Karpas-422 (cell line): ENCODE results near the gene GRID2. TPM values are rescaled to one million over a fixed set of nuclear protein-coding genes. Genes with fewer than 3 reads are reported as not detected.

Source experiments
- DNase-seq: peaks from one replicate; pipeline ENCODE4 v3.0.0-alpha.2; 2015
- H2AFZ ChIP-seq: fragments of 200-600 bp; sonication (generic); 2 replicates; pipeline ENCODE4 v1.6.1; 2014; ENCODE audit warnings: antibody characterized with exemption, low read length, mixed read lengths
- H3K27ac ChIP-seq: fragments of 200-600 bp; sonication (generic); 2 replicates; pipeline ENCODE4 v1.5.1; 2014; ENCODE audit warnings: mild to moderate bottlenecking, low read length, moderate library complexity
- H3K27me3 ChIP-seq: fragments of 200-600 bp; sonication (generic); 2 replicates; pipeline ENCODE4 v1.6.1; 2014; ENCODE audit warnings: low read length, mixed read lengths
- H3K36me3 ChIP-seq: fragments of 200-600 bp; sonication (generic); 2 replicates; pipeline ENCODE4 v1.6.1; 2014; ENCODE audit warnings: low read length, mixed read lengths; ENCODE audit not compliant: insufficient read depth
- H3K4me1 ChIP-seq: fragments of 200-600 bp; sonication (generic); 2 replicates; pipeline ENCODE4 v1.6.1; 2014; ENCODE audit warnings: mild to moderate bottlenecking, low read length, mixed read lengths
- H3K4me2 ChIP-seq: fragments of 200-600 bp; sonication (generic); 2 replicates; pipeline ENCODE4 v1.6.1; 2014; ENCODE audit warnings: low read length, low read depth, mild to moderate bottlenecking; ENCODE audit not compliant: poor library complexity, severe bottlenecking
- H3K4me3 ChIP-seq: fragments of 200-600 bp; sonication (generic); 2 replicates; pipeline ENCODE4 v1.5.1; 2014; ENCODE audit warnings: mild to moderate bottlenecking, antibody characterized with exemption, low read length, mixed read lengths
- H3K79me2 ChIP-seq: fragments of 200-600 bp; sonication (generic); 2 replicates; pipeline ENCODE4 v1.6.1; 2014; ENCODE audit warnings: mild to moderate bottlenecking, low read length, mixed read lengths
- H3K9ac ChIP-seq: fragments of 200-600 bp; sonication (generic); 2 replicates; pipeline ENCODE4 v1.6.0; 2014; ENCODE audit warnings: low read length
- H3K9me2 ChIP-seq: fragments of 200-600 bp; sonication (generic), shearing (Covaris generic); replicated peaks from 2 replicates; pipeline ENCODE4 v1.6.0; 2014; ENCODE audit warnings: mild to moderate bottlenecking, low read length, moderate library complexity; ENCODE audit not compliant: insufficient read depth
- H3K9me3 ChIP-seq: fragments of 300-700, 200-600 bp; sonication (generic); 2 replicates; pipeline ENCODE4 v1.6.1; 2014; ENCODE audit warnings: low read length, mixed read lengths
- H4K20me1 ChIP-seq: fragments of 200-600 bp; sonication (generic); 2 replicates; pipeline ENCODE4 v1.6.1; 2014; ENCODE audit warnings: mild to moderate bottlenecking, antibody characterized with exemption, low read length, low read depth; ENCODE audit not compliant: insufficient read depth
- total RNA-seq: library from RNA; depleted of rRNA; stranded (reverse); fragments of >200 nt; shearing (Covaris generic); gene quantifications from 2 replicates; pipeline ENCODE4 v1.2.3, GENCODE V29; 2014; ENCODE audit warnings: low replicate concordance

The GRID2 gene
- total RNA-seq, 1 experiment from 2014 or later: not detected

DNA sequence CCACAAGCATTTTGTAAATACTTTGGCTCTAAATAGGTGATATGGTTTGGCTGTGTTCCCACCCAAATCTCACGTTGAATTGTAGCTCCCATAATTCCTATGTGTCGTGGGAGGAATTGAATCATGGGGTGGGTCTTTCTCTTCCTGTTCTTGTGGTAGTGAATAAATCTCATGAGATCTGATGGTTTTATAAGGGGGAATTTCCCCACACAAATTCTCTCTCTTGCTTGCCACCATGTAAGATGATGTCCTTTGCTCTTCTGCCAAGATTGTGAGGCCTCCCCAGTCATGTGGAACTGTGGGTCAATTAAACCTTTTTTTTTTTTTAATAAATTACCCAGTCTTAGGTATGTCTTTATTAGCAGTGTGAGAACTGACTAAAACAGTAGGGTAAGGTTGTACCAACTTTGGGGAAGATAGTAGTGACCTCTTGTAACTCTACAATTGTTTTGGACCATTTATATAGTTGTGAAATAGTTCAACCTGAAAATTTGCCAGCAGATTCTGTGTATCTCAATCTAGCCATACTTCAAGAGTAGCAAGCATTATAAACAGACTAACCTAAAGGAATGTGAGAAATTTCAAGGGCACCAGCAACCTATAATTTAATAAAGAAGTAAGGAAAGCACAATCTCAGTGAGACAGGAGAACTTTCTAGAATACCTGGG lies 727.8 kb downstream of the GRID2 start:
- H3K4me3 ChIP-seq: no peak overlapping the region
- no peaks in the 10 kb centered on the region for H4K20me1 ChIP-seq
- no peaks in the 10 kb centered on the region for H3K9me2 ChIP-seq
- H3K9ac ChIP-seq: no peak overlapping the region
- peaks cover 14% of the 10 kb centered on the region for H3K4me1 ChIP-seq
- DNase-seq: no peak
- H3K4me2 ChIP-seq: no peak overlapping the region
- no peaks in the 10 kb centered on the region for H3K36me3 ChIP-seq
- no peaks in the 10 kb centered on the region for H3K79me2 ChIP-seq
- H3K27ac ChIP-seq: no peak overlapping the region
- no peaks in the 10 kb centered on the region for H3K27me3 ChIP-seq
- H3K9me3 ChIP-seq: no peaks in the 10 kb centered on the region; the same call in none of the 2 replicates
- no peak overlapping the region for H2AFZ ChIP-seq

GRCh38 chr4:93042746-93043145 lies 739.0 kb downstream of the GRID2 start:
- DNase-seq: no peak
- no peak overlapping the region for H3K9ac ChIP-seq
- no peaks in the 10 kb centered on the region for H4K20me1 ChIP-seq
- H3K27me3 ChIP-seq: no peaks in the 10 kb centered on the region
- no peak overlapping the region for H2AFZ ChIP-seq
- no peak overlapping the region for H3K4me2 ChIP-seq
- no peaks in the 10 kb centered on the region for H3K9me2 ChIP-seq
- H3K4me1 ChIP-seq: no peaks in the 10 kb centered on the region
- no peak overlapping the region for H3K27ac ChIP-seq
- H3K4me3 ChIP-seq: no peak overlapping the region
- no peaks in the 10 kb centered on the region for H3K36me3 ChIP-seq
- peaks cover 6% of the 10 kb centered on the region; the same call in 1 of the 2 replicates for H3K9me3 ChIP-seq
- no peaks in the 10 kb centered on the region for H3K79me2 ChIP-seq

DNA sequence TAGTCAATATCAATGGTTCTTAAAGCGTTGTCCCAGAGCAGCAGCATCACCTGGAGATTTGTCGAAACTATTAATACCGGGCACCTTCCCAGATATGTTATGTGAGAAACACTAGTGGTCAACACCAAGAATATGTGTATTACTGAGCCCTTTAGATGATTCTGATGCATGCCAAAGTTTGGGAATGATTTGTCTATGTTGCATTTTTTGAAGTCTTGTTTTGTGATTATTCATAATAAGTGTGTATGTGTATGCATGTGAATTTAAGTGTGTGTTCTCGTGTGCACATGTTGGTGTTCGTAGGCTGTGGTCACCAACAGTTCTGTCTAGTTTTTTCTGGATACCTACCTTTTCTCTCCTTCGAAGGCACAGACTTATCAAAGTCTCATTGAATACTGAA lies 749.4 kb downstream of the GRID2 start:
- H2AFZ ChIP-seq: no peak overlapping the region
- H3K79me2 ChIP-seq: no peaks in the 10 kb centered on the region

DNA sequence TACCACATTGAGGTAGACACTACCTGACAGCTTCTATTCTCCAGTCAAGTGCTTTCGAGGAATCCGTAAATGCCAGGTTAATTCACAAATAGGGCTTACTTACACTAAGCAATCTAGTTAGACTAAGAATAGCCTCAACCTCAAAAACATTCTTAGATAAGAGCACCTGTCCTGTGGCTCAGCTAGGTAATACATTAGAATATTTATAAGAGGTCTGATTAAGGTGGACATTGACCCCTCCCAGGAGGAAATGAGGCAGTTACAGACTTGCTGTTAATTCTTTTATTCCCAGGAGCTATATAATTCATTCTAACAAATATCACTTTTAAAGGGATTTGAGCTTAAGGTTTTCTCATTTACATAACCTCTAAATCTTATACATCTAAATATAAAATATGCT lies 758.1 kb downstream of the GRID2 start:
- no peak overlapping the region for H3K4me2 ChIP-seq
- no peaks in the 10 kb centered on the region for H3K36me3 ChIP-seq
- H4K20me1 ChIP-seq: no peaks in the 10 kb centered on the region
- H3K9ac ChIP-seq: no peak overlapping the region
- peaks cover 14% of the 10 kb centered on the region for H3K9me3 ChIP-seq
- no peaks in the 10 kb centered on the region for H3K27me3 ChIP-seq
- no peaks in the 10 kb centered on the region for H3K4me1 ChIP-seq
- H2AFZ ChIP-seq: no peak overlapping the region
- no peak overlapping the region for H3K27ac ChIP-seq
- no peaks in the 10 kb centered on the region for H3K79me2 ChIP-seq
- no peak overlapping the region for H3K4me3 ChIP-seq
- no peak for DNase-seq
- no peaks in the 10 kb centered on the region for H3K9me2 ChIP-seq

More for the DNA sequence above, 749.4 kb downstream of the GRID2 start:
- Histone ChIP-seq H3K4me2 (no peak overlapping the region), H3K9me2 (no peaks in the 10 kb centered on the region), H4K20me1 (no peaks in the 10 kb centered on the region), H3K9me3 (peaks cover 14% of the 10 kb centered on the region), H3K4me1 (peaks cover 10% of the 10 kb centered on the region), H3K9ac (no peak overlapping the region), H3K4me3 (no peak overlapping the region), H3K27ac (no peak overlapping the region), H3K27me3 (no peaks in the 10 kb centered on the region), H3K36me3 (no peaks in the 10 kb centered on the region)
- no peak for DNase-seq

DNA sequence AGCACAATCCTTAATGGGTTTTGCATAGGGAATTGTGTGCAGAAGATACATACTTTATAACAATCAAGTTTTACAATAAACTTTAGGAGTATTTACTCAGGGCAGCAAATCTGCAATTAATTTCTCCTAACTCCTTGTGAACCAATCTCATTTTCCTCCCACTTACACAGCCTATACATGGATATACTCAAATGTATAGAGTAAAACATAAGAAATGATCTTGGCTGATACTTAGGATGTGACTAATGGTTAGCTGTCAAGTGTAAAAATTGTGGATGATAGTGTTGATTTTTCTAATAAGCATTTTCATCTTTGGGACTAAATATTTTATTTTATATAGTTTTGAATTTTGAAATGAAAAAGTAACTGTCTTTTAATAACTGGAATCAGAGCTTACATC lies 759.6 kb downstream of the GRID2 start:
- H2AFZ ChIP-seq: no peak overlapping the region
- no peak overlapping the region for H3K4me2 ChIP-seq
- H3K9me2 ChIP-seq: no peaks in the 10 kb centered on the region
- H3K27me3 ChIP-seq: no peaks in the 10 kb centered on the region
- no peak overlapping the region for H3K9ac ChIP-seq
- H3K4me1 ChIP-seq: no peaks in the 10 kb centered on the region
- no peaks in the 10 kb centered on the region for H3K36me3 ChIP-seq
- H3K9me3 ChIP-seq: peaks cover 21% of the 10 kb centered on the region
- no peak overlapping the region for H3K27ac ChIP-seq
- no peaks in the 10 kb centered on the region for H4K20me1 ChIP-seq
- H3K79me2 ChIP-seq: no peaks in the 10 kb centered on the region
- H3K4me3 ChIP-seq: no peak overlapping the region
- no peak for DNase-seq

DNA sequence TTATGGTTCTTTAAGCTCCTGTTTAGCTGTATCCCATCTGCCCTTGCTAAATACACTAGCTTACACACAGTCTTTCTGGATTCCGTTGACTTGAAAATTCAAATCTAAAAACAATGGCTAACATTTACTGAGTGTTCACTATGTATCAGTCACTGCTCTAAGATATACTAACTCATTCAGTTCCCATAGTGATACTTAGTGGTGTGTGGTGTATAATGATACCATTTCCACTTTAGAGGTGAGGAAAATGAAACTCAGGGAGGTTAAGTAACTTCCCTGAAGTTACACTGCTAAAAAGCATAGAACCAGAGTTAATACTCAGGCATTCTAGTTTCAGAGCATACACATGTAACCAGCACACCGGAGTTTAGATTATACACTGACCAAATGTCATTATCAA lies 762.0 kb downstream of the GRID2 start:
- Histone ChIP-seq H3K36me3 (no peaks in the 10 kb centered on the region), H3K79me2 (no peaks in the 10 kb centered on the region), H2AFZ (no peak overlapping the region), H3K4me2 (no peak overlapping the region), H4K20me1 (no peaks in the 10 kb centered on the region), H3K4me3 (no peak overlapping the region), H3K9me2 (no peaks in the 10 kb centered on the region), H3K4me1 (no peaks in the 10 kb centered on the region), H3K9ac (no peak overlapping the region), H3K27ac (no peak overlapping the region), H3K9me3 (peaks cover 25% of the 10 kb centered on the region), H3K27me3 (no peaks in the 10 kb centered on the region)
- DNase-seq: no peak

DNA sequence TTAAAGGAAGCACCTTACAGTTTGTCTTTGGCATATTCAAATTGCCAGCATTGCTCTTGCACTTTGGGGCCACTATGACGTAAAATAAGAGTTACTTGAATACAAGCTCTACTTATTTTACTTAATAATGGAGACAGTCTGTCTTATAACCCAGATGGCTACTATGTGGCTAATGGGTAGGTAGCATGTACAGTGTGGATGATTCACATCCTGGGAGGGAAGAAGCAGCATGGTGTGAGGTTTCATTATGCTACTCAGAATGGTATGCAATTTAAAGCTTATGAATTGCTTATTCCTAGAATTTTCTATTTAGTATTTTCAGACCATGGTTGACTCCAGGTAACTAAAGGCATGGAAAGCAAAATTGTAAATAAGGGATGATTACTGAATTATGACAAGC lies 763.0 kb downstream of the GRID2 start:
- H3K9me3 ChIP-seq: peaks cover 25% of the 10 kb centered on the region
- H4K20me1 ChIP-seq: no peaks in the 10 kb centered on the region
- no peaks in the 10 kb centered on the region for H3K36me3 ChIP-seq
- H3K9me2 ChIP-seq: no peaks in the 10 kb centered on the region
- no peak for DNase-seq
- no peaks in the 10 kb centered on the region for H3K79me2 ChIP-seq
- no peak overlapping the region for H3K4me3 ChIP-seq
- no peaks in the 10 kb centered on the region for H3K27me3 ChIP-seq
- no peaks in the 10 kb centered on the region for H3K4me1 ChIP-seq
- no peak overlapping the region for H3K4me2 ChIP-seq
- no peak overlapping the region for H3K27ac ChIP-seq
- no peak overlapping the region for H3K9ac ChIP-seq
- no peak overlapping the region for H2AFZ ChIP-seq

DNA sequence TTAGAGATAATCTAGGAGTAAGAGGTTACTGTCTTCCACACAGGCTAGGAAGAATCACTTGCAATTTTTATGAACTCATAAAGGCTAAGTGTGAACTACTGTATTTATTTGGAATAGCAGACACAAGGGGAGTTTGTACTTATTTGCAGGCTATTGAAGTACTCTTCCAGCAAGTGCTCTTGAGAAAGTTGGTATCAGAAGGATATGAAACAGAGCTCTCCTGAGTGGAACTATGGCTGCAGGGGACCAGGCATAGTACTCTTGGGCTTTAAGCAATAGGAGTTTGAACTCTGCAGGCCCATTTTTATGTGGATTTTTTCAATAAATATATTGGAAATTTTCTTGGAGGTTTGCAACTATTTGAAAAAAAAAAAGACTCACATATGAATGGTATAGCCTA lies 768.5 kb downstream of the GRID2 start:
- Histone ChIP-seq H3K4me3 (no peak overlapping the region), H3K9me2 (no peaks in the 10 kb centered on the region)
- no peak for DNase-seq

More for the DNA sequence above, 768.5 kb downstream of the GRID2 start:
- Histone ChIP-seq H4K20me1 (no peaks in the 10 kb centered on the region), H3K27me3 (no peaks in the 10 kb centered on the region), H2AFZ (no peak overlapping the region), H3K4me2 (no peak overlapping the region), H3K4me1 (no peaks in the 10 kb centered on the region), H3K27ac (no peak overlapping the region), H3K9me3 (peaks cover 22% of the 10 kb centered on the region), H3K36me3 (no peaks in the 10 kb centered on the region), H3K79me2 (no peaks in the 10 kb centered on the region), H3K9ac (no peak overlapping the region)
